OCI-LY3 (cell line): ENCODE measurements around the gene TMED1.

ENCODE experiments used
- EZH2phosphoT487 ChIP-seq: fragments of 200-600 bp; shearing (Covaris generic); IDR thresholded peaks from 2 replicates; pipeline ENCODE4 v1.6.1; 2018; ENCODE audit warnings: antibody characterized with exemption, mixed run types, low read depth
- TF ChIP-seq, protein P1 (sequence below): fragments of 200-600, 300-600 bp; sonication (generic); IDR thresholded peaks from 2 replicates; pipeline ENCODE4 v1.5.1; 2014; ENCODE audit warnings: antibody characterized with exemption, low read length, low read depth

- TF ChIP-seq, protein P1, sequence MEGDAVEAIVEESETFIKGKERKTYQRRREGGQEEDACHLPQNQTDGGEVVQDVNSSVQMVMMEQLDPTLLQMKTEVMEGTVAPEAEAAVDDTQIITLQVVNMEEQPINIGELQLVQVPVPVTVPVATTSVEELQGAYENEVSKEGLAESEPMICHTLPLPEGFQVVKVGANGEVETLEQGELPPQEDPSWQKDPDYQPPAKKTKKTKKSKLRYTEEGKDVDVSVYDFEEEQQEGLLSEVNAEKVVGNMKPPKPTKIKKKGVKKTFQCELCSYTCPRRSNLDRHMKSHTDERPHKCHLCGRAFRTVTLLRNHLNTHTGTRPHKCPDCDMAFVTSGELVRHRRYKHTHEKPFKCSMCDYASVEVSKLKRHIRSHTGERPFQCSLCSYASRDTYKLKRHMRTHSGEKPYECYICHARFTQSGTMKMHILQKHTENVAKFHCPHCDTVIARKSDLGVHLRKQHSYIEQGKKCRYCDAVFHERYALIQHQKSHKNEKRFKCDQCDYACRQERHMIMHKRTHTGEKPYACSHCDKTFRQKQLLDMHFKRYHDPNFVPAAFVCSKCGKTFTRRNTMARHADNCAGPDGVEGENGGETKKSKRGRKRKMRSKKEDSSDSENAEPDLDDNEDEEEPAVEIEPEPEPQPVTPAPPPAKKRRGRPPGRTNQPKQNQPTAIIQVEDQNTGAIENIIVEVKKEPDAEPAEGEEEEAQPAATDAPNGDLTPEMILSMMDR = no peak
- no peak for TF ChIP-seq EZH2phosphoT487
Observed at GRCh38 chr19:10802479-10802878, 33.5 kb downstream of the TMED1 start.
